Skeletal muscle cell (primary cell): ENCODE measurements around the gene ECM1.
A peak's percentile ranks its signal among the peaks of the same experiment; 100 is the strongest.

Experiments
- DNase-seq: peaks from one replicate; pipeline ENCODE4 v3.0.0-alpha.2; 2010; ENCODE audit warnings: low read depth
- H3K4me3 ChIP-seq: 2 replicates; pipeline ENCODE4 v1.5.1; 2011; ENCODE audit warnings: low read depth, mild to moderate bottlenecking, control low read depth, low read length, moderate library complexity

ECM1 gene

DNA sequence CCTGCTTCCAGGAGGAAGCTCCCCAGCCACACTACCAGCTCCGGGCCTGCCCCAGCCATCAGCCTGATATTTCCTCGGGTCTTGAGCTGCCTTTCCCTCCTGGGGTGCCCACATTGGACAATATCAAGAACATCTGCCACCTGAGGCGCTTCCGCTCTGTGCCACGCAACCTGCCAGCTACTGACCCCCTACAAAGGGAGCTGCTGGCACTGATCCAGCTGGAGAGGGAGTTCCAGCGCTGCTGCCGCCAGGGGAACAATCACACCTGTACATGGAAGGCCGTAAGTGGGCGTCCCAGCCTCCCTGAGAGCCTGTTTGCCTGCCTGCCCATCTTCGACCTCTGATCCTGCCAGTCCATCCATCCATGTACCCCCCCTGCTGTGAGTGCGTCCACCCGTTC, 3.6 kb downstream of the ECM1 start:
- no peak overlapping the region for H3K4me3 ChIP-seq
- DNase-seq = no peak

DNA sequence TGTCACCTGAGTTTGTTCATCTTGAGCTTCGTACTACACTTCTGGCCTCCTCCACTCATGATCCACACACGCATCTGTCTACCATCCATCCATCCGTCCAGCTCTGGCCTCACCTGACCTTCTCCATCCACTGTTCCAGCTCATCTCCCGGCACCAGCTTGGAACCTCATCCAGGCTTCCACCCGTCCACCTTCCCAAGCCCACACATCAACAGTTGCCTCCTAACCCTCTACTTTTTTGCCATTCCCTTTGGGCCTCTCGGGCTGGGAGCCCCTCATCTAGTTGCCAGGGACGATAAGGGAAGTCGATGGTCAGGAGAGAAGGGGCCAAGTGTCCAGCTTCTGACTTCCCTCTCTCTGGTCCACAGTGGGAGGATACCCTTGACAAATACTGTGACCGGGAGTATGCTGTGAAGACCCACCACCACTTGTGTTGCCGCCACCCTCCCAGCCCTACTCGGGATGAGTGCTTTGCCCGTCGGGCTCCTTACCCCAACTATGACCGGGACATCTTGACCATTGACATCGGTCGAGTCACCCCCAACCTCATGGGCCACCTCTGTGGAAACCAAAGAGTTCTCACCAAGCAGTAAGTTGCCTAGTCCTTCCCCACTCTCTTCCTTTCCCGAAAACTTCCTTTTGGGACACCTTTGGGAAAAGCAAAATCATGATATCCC, 4.2 kb downstream of the ECM1 start:
- H3K4me3 ChIP-seq = no peak overlapping the region
- no peak for DNase-seq

DNA sequence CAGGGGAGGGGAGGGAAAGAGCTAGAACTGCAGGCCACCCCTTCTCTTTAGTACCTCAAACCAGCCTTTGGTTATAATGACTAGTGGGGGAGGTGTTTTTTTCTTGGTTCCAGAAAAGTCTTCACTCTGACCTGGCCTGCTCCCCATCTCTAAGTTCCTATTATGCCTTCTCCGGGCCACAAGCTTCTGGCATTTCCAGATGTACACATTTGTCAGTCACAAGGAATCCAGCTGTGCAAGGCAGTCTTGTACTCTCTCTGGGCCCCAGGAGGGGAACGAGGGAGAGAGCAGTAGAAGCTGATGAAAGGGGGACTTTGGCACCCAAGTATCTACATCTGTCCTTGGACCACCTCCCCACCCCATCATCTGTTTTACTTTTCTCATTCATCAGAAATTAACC, 4.9 kb downstream of the ECM1 start:
- DNase-seq = no peak
- no peak overlapping the region for H3K4me3 ChIP-seq

DNA sequence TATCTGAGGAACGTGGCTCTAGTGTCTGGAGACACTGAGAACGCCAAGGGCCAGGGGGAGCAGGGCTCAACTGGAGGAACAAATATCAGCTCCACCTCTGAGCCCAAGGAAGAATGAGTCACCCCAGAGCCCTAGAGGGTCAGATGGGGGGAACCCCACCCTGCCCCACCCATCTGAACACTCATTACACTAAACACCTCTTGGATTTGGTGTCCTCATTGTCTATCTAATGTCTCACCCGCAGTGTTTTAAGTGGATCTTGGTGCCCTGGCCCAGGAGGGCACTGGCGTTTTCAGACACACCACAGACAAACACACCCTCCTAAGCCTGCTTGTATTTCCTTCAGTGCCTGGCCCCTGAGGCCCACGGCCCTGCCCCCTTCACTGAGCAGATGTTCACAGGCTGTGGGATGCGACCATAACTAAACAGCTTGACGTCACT, 5.5 kb downstream of the ECM1 start:
- no peak for DNase-seq
- H3K4me3 ChIP-seq = no peak overlapping the region

DNA sequence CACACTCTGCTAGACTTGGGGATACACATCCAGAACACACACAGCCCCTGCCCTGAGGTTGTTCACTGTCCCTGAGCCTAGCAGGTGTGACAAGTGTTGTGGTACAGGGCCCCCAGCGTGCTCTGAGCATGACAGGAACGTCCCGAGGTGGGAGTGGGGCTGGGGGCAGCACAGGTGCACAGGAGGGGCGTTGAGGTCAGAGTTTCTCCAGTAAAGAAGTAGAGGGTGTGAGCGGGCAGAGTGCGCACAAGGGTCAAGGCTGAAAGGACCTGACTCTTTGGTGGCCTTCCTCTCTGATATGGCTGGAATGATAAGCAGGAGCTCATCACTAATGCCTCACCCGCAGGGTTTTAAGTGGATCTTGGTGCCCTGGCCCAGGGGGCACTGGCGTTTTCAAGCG, 6.4 kb downstream of the ECM1 start:
- DNase-seq = no peak
- H3K4me3 ChIP-seq = no peak overlapping the region

DNA sequence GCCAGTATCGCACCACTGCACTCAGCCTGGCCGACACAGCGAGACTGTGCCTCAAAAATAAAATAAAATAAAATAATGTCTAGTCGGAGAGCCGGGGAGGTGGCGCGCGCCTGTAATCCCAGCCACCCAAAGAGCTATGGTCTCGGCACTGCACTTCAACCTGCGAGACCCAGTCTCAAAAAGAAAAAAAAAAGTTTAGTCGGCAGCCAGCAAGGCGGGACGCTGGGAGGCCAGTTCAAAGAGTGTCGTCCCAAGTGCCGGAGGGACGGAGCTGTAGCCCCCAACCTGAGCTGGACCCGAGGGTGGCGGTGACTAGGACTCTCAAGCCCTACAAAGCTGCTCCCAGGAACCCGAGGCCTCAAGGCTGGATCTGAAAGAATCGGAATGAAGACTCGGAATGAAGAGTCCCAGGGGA, 7.0 kb downstream of the ECM1 start:
- no peak for DNase-seq
- peak overlapping the region; percentile 63 for H3K4me3 ChIP-seq

DNA sequence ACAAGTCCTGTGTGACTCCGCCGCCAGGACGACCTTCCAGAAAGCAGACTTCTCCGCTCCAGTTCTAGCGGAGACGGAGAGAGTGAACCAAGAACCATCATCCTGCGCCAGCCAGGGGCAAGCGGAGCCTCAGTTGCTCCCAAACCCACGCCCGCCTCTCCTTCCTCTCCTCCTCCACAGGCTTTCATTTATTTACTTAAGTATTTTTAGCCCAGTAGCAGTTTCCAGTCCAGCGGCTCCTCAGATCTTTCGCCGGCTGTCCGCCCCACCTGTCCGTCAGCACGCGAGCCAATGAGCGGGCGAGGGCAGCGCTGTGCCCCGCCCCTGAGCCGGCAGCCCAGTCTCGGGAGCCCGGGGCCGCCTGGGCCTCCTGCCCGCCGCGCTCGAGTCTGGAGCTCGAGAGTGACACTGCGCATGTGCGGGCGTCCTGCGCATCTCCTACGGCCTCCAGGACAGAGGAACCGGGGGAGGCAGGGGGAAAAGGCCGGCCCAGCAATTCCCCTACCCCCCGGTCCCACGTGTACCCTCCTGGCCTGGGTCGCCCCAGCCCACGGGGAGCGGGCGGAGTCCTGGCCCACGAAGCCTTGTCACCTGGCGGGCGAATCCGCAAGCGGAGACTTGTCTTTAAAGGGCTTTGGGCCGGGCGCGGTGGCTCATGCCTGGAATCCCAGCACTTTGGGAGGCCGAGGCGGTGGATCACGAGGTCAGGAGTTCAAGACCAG, 7.6 kb downstream of the ECM1 start, which contains the start of gene FALEC:
FALEC (plus strand) TSS at position 425 of the 722 bp plus-strand sequence.
- H3K4me3 ChIP-seq = peak within 1 kb of the TSS; percentile 63
- DNase-seq = peak; percentile 81

DNA sequence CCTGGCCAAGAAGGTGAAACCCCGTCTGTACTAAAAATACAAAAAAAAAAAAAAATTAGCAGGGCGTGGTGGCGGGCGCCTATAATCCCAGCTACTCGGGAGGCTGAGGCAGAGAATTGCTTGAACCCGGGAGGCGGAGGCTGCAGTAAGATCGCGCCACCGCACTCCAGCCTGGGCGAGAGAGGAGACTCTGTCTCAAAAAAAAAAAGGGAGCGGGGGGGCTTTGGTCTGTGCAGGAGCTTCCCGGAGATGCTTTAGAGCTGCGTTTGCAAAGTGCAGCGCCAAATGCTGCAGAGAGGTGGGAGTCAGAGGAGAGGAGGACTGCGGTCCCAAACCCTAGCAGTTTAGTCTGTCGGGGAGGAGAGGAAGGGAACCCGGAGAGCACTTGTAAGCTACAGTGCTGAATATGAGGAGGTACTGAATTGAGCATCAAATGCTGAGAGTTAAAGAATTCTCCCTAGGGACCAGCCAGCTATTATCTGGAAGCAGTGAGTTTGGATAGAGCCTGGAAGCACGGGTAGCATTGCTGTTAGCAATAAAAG, 8.2 kb downstream of the ECM1 start:
- DNase-seq = no peak

DNA sequence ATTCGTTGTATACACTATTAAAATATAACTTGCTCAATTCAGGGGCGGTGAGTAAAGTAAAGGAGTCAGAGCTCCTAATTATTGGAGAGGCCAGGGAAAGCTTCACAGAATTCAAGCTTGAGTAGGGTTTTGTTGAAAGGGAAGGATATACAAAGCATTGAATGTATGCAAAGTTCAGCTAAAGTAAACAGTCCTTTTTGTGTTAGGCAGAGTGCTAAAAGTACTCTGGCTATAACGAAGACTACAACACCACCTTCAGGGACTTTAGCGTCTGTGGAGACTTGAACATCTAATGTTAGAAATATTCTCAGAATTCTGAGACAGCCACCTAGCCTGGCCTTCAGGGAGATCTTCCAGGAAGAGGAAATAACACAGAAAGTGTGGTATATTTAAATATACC, 8.7 kb downstream of the ECM1 start:
- DNase-seq = no peak
- H3K4me3 ChIP-seq = no peak overlapping the region

More for the DNA sequence above, 8.2 kb downstream of the ECM1 start:
- H3K4me3 ChIP-seq = peak overlapping the region; percentile 63

DNA sequence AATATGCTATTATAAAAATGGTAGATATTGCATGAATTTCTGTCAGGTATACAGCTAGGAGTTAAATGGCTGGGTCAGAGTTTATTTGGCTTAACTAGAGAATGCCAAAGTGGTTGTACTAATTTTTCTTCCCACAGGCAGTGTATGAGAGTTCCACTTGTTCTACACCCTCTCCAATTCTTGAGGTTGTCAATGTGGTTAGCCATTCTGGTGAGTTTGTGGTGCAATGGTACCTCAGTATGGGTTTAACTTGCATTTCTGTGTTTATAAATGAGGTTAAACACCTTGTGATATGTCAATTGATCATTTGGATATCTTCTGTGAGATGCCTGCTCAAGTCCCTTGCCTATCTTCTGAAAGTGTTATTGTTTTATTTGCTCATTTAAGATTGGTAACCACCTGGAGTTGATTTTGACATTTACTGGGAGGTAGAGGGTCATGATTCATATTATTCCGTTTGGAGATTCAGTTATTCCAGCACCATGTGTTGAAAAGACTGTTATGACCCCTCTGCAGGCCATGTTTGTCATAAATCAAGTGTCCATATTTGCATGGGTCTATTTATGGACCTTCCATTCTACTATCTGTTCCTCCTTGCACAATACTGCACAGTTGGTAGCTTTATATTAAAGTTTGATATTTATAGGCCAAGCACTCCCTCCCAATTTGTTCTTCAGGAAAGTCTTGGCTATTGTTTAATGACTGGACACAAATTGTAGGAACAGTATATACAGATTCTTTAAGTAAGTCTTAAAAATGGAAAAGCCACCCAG, 13.5 kb downstream of the ECM1 start:
- H3K4me3 ChIP-seq = no peak overlapping the region
- no peak for DNase-seq

DNA sequence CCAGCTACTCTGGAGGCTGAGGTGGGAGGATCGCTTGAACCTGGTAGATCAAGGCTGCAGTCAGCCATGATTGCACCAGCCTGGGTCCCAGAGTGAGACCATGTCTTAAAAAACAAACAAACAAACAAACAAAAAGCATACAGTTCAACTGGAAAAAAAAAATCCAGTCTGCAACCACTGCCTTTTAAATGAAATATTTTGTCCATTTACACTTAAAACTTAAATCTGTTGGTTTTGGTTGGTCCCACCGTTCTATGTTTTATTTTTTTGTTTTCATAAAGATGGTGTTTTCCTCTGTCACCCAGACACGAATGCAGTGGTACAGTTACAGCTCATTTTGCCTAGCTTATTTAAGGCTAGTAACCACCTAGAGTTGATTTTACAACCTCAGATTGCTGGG, 17.4 kb downstream of the ECM1 start:
- H3K4me3 ChIP-seq = no peak overlapping the region
- no peak for DNase-seq

DNA sequence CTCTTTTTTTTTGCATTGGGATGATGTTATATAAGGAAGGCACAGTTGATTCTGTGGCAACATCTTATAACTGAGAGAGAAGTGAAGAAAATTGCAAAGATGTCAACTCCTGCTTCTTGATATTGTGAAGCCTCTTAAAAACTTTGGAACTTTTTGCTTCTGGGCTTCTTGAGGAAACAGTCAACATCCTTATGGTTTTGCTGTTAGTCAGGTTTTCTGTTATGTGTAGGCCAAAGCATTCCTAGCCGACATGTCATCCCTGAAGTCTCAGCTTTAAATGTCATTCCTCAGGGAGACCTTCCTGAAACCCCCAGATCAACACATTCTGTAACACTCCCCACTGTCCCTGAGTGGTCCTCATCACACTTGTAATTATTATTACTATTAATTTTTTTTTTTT, 20.3 kb downstream of the ECM1 start:
- DNase-seq = no peak
- H3K4me3 ChIP-seq = no peak overlapping the region

DNA sequence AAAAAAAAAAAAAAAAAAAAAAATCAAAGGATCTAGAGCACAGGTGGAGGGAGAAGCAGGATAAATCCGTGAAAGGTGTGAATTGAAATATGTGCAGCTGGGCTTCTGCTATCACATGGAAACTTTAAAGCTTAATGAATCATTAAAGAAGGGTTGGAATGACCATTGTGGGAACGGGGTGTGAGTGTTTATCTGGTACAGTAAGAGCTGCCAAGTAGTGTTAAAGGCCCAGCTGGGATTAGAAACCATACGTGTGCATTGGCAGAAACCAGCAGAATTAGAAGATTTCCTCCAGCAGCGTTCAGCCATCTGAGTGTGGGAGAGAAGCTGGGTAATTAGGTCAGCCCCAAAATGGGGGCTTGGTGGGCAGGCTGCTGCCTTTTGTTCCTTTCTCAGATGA, 21.1 kb downstream of the ECM1 start:
- no peak for DNase-seq
- H3K4me3 ChIP-seq = no peak overlapping the region

DNA sequence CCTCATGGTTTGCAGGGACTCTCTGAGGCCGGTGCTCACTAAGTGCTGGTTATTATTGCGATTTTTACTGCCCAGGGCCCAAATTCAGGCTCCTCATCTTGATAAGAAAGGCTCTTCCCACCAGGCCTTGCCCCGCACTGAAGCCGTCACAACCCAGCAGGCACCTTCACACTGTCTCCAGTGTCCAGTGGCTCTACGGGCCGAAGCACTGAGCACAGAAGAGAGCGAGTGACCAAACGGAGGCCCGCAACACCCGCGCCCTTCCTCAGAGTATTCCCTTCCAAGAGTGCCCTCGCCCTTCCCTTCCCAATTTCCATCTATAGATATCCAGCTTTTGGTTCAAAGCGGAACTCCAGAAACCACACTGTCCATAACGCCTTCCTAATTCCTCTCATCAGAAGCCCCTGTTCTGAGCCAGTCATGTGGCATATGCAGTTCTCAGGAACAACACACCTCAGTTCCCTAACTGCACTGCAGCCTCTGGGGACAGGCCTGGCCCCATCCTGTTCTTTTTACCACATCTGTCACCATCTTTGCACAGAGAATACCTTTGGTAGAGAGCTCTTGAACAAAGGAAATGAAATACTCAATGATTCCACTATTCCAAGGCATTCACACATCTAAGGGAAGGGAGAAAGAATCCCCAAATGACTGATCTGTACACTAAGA, 22.7 kb downstream of the ECM1 start:
- H3K4me3 ChIP-seq = no peak overlapping the region
- no peak for DNase-seq

DNA sequence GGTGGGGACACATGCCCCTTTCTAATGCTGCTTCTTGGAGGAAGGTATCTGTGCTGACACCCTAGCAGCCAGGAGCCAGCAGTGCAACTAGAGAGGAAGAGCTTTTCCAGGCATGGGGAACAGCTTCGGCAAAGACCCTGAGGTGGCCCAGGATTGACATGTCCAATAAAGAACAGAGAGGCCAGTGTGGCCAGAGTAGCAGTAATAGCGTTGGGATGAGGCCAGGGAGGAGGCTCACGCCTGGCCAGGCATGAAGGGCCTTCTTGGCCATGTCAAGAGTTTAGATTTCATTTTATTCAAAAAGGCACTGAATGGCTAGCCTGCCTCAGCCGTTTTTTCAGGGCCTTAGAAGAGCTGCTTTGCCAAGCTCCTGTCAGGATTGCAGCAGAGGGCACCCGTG, 25.0 kb downstream of the ECM1 start:
- DNase-seq = no peak
- no peak overlapping the region for H3K4me3 ChIP-seq

DNA sequence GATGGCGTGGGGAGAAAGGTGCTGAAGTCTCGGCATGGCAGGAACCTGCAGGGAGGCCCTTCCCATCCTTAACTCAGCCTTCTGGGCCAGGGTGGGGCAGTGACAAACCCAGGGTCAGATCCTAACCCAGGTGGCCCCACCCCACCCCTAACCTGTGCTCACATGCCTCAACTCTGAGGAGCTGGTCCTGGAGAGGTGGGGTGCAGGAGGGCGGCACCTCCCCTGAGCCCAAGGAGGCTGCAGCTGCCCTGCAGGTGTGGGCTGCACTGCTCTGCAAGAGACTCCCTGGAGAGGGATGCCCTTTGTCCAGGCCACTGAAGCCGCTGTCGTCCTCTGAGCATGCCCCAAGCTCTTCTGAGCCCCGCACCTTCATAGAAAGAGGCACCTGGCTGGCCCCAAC, 26.1 kb downstream of the ECM1 start:
- H3K4me3 ChIP-seq = no peak overlapping the region
- no peak for DNase-seq

DNA sequence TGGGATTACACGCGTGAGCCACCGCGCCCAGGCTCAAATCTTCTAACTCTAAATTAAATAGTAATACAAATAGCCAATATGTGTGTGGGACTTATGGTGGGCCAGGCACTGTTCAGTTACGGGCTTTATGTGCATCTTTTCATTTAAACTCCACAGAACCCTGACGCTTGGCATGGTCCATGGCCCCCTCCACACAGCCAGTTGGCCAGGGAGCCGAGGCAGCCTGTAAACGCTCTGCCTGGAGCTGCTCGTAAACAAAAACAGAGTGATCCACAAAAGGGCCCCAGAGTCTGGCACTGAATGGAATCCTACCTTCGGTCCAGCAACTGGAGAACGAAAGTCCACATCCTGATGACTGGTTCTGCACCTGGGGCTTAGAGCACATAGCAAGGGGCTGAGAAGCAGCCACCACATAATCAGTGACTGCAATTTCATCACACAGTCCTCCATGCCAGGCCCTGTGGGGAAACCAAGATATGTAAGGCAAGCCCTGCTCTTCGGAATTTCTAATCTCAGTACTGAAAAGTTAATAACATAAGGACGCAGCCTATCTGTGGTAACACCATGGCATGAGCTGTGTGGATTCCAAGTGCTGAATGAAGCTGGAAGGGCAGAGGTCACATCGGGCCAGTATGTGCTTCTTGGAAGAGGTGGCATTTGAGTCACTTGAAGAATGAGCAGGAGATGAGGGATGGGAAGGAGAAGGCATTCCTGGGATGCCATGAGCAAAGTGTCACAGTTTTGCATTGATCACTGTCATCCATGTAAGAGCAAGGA, 27.8 kb downstream of the ECM1 start:
- H3K4me3 ChIP-seq = no peak overlapping the region
- DNase-seq = no peak

DNA sequence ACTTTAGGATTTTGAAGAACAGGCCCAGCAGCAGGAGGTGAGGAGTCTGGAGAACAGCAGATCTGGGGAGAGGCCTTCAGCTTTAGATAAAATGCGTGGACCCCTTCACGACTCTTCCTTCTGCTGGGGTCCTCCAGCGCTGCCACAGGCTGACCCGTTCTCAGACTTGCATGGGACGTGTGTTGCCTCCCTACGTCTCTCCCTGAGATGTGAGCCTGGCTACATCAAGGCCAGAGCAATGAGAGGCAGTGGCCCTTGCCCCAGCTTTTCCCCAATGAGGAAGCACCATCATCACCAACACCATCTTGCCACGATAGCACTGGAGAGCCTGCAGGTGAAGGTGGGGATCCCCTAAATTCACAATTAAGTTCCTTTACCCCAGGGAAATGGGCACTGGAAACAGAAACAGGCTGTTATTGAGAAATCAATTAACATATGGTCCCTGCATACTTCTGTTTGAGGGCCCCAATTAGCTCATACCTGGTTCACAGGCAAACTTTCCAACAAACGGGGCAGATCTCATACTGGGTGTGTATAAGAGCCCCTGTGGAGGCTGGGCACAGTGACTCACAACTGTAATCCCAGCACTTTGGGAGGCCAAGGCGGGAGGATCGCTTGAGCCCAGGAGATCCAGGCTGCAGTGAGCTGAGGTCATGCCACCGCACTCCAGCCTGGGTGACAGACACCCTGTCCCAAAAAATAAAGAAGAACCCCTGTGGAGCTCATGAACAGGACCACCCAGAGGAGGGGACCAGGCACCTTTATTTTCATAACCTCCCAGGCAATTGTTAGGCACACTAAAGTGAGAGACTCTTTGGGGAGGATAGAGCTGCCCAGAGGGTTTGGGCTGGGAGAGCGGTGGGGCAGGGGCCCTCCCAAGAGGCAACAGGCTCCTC, 29.2 kb downstream of the ECM1 start:
- DNase-seq = no peak
- no peak overlapping the region for H3K4me3 ChIP-seq
